Stimulated activated memory B cell treated with anti-CD40 and anti-IgM and Interleukin-4, amounts not matched to agents 10 μg/mL and 1 μg/mL and 100 μg/mL, for 72 hours (primary cell): Measurements from ENCODE around the gene PRLR.
"Not testable (repeated sequence)": the region's sequence is repeated elsewhere in the genome, so short reads cannot be mapped to it uniquely, and the experiment has no call there.

Experiments
- ATAC-seq: fragments of 150-1000 bp; cut with Tn5 transposase; 2 replicates; pipeline ENCODE4 v1.10.0; 2021
- H3K27ac Mint-ChIP-seq: one replicate; pipeline ENCODE4 v1.8.0; 2022; ENCODE audit warnings: mild to moderate bottlenecking, mixed read lengths
- H3K27me3 Mint-ChIP-seq: one replicate; pipeline ENCODE4 v1.8.0; 2022; ENCODE audit warnings: mixed read lengths
- H3K36me3 Mint-ChIP-seq: one replicate; pipeline ENCODE4 v1.8.0; 2022; ENCODE audit warnings: mixed read lengths
- H3K4me1 Mint-ChIP-seq: one replicate; pipeline ENCODE4 v1.8.0; 2022; ENCODE audit warnings: mixed read lengths
- H3K4me3 Mint-ChIP-seq: one replicate; pipeline ENCODE4 v1.8.0; 2022; ENCODE audit warnings: mild to moderate bottlenecking, moderate library complexity, mixed read lengths
- H3K9me3 Mint-ChIP-seq: one replicate; pipeline ENCODE4 v1.8.0; 2022; ENCODE audit warnings: mixed read lengths

PRLR gene

GRCh38 chr5:35047785-35048404 is 182.4 kb downstream of the PRLR start, which contains the start of gene AGXT2:
AGXT2 (minus strand) TSS chr5:35047949; CDS start chr5:35047892, 57 bp downstream.
- H3K36me3 Mint-ChIP-seq = no peaks in the 10 kb centered on the region
- no peaks in the 10 kb centered on the region for H3K9me3 Mint-ChIP-seq
- ATAC-seq = no peak
- H3K27ac Mint-ChIP-seq = no peak within 1 kb of the TSS
- no peak within 1 kb of the TSS for H3K4me3 Mint-ChIP-seq
- peaks cover 23% of the 10 kb centered on the region for H3K27me3 Mint-ChIP-seq
- no peaks in the 10 kb centered on the region for H3K4me1 Mint-ChIP-seq

GRCh38 chr5:35046774-35047173 is 183.5 kb downstream of the PRLR start:
- ATAC-seq = no peak
- Mint-ChIP-seq H3K36me3 (no peaks in the 10 kb centered on the region), H3K9me3 (no peaks in the 10 kb centered on the region), H3K4me3 (no peak overlapping the region), H3K4me1 (no peaks in the 10 kb centered on the region), H3K27ac (no peak overlapping the region), H3K27me3 (peaks cover 21% of the 10 kb centered on the region)

- H3K27me3 Mint-ChIP-seq = peaks cover 21% of the 10 kb centered on the region
- no peaks in the 10 kb centered on the region for H3K4me1 Mint-ChIP-seq
- H3K9me3 Mint-ChIP-seq = no peaks in the 10 kb centered on the region
- no peak overlapping the region for H3K4me3 Mint-ChIP-seq
- ATAC-seq = no peak
- no peaks in the 10 kb centered on the region for H3K36me3 Mint-ChIP-seq
- H3K27ac Mint-ChIP-seq = no peak overlapping the region
These were observed 185.0 kb downstream of the PRLR start for GRCh38 chr5:35045280-35045679.

GRCh38 chr5:35044649-35045048 is 185.6 kb downstream of the PRLR start:
- Mint-ChIP-seq H3K9me3 (no peaks in the 10 kb centered on the region), H3K27ac (no peak overlapping the region)

GRCh38 chr5:35042781-35043180 is 187.5 kb downstream of the PRLR start:
- no peaks in the 10 kb centered on the region for H3K9me3 Mint-ChIP-seq
- ATAC-seq = no peak
- H3K27ac Mint-ChIP-seq = no peak overlapping the region
- H3K4me3 Mint-ChIP-seq = no peak overlapping the region
- no peaks in the 10 kb centered on the region for H3K4me1 Mint-ChIP-seq
- H3K36me3 Mint-ChIP-seq = no peaks in the 10 kb centered on the region
- H3K27me3 Mint-ChIP-seq = peaks cover 12% of the 10 kb centered on the region

More at GRCh38 chr5:35044649-35045048, 185.6 kb downstream of the PRLR start:
- no peaks in the 10 kb centered on the region for H3K36me3 Mint-ChIP-seq
- H3K4me1 Mint-ChIP-seq = no peaks in the 10 kb centered on the region
- H3K4me3 Mint-ChIP-seq = no peak overlapping the region
- ATAC-seq = no peak
- H3K27me3 Mint-ChIP-seq = peaks cover 21% of the 10 kb centered on the region

GRCh38 chr5:35041261-35041660 is 189.0 kb downstream of the PRLR start:
- Mint-ChIP-seq H3K9me3 (no peaks in the 10 kb centered on the region), H3K36me3 (no peaks in the 10 kb centered on the region), H3K27ac (no peak overlapping the region), H3K4me3 (no peak overlapping the region), H3K27me3 (peaks cover 3% of the 10 kb centered on the region), H3K4me1 (no peaks in the 10 kb centered on the region)
- ATAC-seq = no peak

GRCh38 chr5:35038891-35039290 is 191.4 kb downstream of the PRLR start:
- Mint-ChIP-seq H3K27ac (no peak overlapping the region), H3K4me3 (no peak overlapping the region), H3K9me3 (no peaks in the 10 kb centered on the region), H3K36me3 (no peaks in the 10 kb centered on the region), H3K27me3 (no peaks in the 10 kb centered on the region), H3K4me1 (no peaks in the 10 kb centered on the region)
- no peak for ATAC-seq

- peaks cover 9% of the 10 kb centered on the region for H3K27me3 Mint-ChIP-seq
- H3K4me3 Mint-ChIP-seq = no peak overlapping the region
- ATAC-seq = no peak
- no peaks in the 10 kb centered on the region for H3K9me3 Mint-ChIP-seq
- H3K27ac Mint-ChIP-seq = no peak overlapping the region
- H3K36me3 Mint-ChIP-seq = no peaks in the 10 kb centered on the region
- H3K4me1 Mint-ChIP-seq = no peaks in the 10 kb centered on the region
These were observed 193.8 kb downstream of the PRLR start for GRCh38 chr5:35036536-35036935.

- not testable (repeated sequence) for H3K36me3 Mint-ChIP-seq, H3K4me3 Mint-ChIP-seq, H3K4me1 Mint-ChIP-seq, ATAC-seq, H3K9me3 Mint-ChIP-seq, H3K27me3 Mint-ChIP-seq, H3K27ac Mint-ChIP-seq
These were observed 194.4 kb downstream of the PRLR start for GRCh38 chr5:35035929-35036328.

GRCh38 chr5:35035271-35035670 is 195.0 kb downstream of the PRLR start:
- peaks cover 9% of the 10 kb centered on the region for H3K27me3 Mint-ChIP-seq
- no peak overlapping the region for H3K27ac Mint-ChIP-seq
- no peak for ATAC-seq
- no peaks in the 10 kb centered on the region for H3K36me3 Mint-ChIP-seq
- no peak overlapping the region for H3K4me3 Mint-ChIP-seq
- H3K9me3 Mint-ChIP-seq = no peaks in the 10 kb centered on the region
- no peaks in the 10 kb centered on the region for H3K4me1 Mint-ChIP-seq

GRCh38 chr5:35032356-35032755 is 197.9 kb downstream of the PRLR start:
- H3K4me1 Mint-ChIP-seq = no peaks in the 10 kb centered on the region
- no peaks in the 10 kb centered on the region for H3K9me3 Mint-ChIP-seq
- no peak overlapping the region for H3K4me3 Mint-ChIP-seq
- H3K27me3 Mint-ChIP-seq = peaks cover 38% of the 10 kb centered on the region
- no peak overlapping the region for H3K27ac Mint-ChIP-seq
- no peaks in the 10 kb centered on the region for H3K36me3 Mint-ChIP-seq
- no peak for ATAC-seq

- Mint-ChIP-seq H3K4me1 (no peaks in the 10 kb centered on the region), H3K27ac (no peak overlapping the region), H3K4me3 (no peak overlapping the region), H3K27me3 (peaks cover 38% of the 10 kb centered on the region), H3K9me3 (no peaks in the 10 kb centered on the region), H3K36me3 (no peaks in the 10 kb centered on the region)
- no peak for ATAC-seq
These were observed 199.0 kb downstream of the PRLR start for GRCh38 chr5:35031276-35031675.

GRCh38 chr5:35030426-35031100 is 199.7 kb downstream of the PRLR start:
- Mint-ChIP-seq H3K4me1 (no peaks in the 10 kb centered on the region), H3K36me3 (no peaks in the 10 kb centered on the region), H3K27me3 (peaks cover 38% of the 10 kb centered on the region), H3K27ac (no peak overlapping the region), H3K9me3 (no peaks in the 10 kb centered on the region), H3K4me3 (no peak overlapping the region)
- no peak for ATAC-seq

GRCh38 chr5:35029333-35029732 is 201.0 kb downstream of the PRLR start:
- H3K4me1 Mint-ChIP-seq = no peaks in the 10 kb centered on the region
- no peak overlapping the region for H3K27ac Mint-ChIP-seq
- H3K36me3 Mint-ChIP-seq = no peaks in the 10 kb centered on the region
- no peak overlapping the region for H3K4me3 Mint-ChIP-seq
- ATAC-seq = no peak
- H3K9me3 Mint-ChIP-seq = no peaks in the 10 kb centered on the region
- H3K27me3 Mint-ChIP-seq = peaks cover 38% of the 10 kb centered on the region

GRCh38 chr5:35026941-35027340 is 203.3 kb downstream of the PRLR start:
- Mint-ChIP-seq H3K4me1 (no peaks in the 10 kb centered on the region), H3K4me3 (no peak overlapping the region), H3K36me3 (no peaks in the 10 kb centered on the region), H3K27ac (no peak overlapping the region), H3K27me3 (peaks cover 29% of the 10 kb centered on the region), H3K9me3 (no peaks in the 10 kb centered on the region)
- ATAC-seq = no peak

- H3K4me1 Mint-ChIP-seq = no peaks in the 10 kb centered on the region
- H3K27me3 Mint-ChIP-seq = peaks cover 29% of the 10 kb centered on the region
- no peaks in the 10 kb centered on the region for H3K9me3 Mint-ChIP-seq
- H3K27ac Mint-ChIP-seq = no peak overlapping the region
- no peak for ATAC-seq
- no peak overlapping the region for H3K4me3 Mint-ChIP-seq
- no peaks in the 10 kb centered on the region for H3K36me3 Mint-ChIP-seq
These were observed 203.9 kb downstream of the PRLR start for GRCh38 chr5:35026280-35026840.
